CD1c-positive myeloid dendritic cell (primary cell): ENCODE results near the gene UMODL1.

ENCODE experiments used
- DNase-seq: peaks from one replicate; pipeline ENCODE4 v3.0.0-alpha.2; 2016; ENCODE audit errors: extremely low spot score

UMODL1 gene

GRCh38 chr21:42129300-42130266 is 58.5 kb downstream of the UMODL1 start:
- no peak for DNase-seq

- no peak for DNase-seq
These were observed 59.3 kb downstream of the UMODL1 start for GRCh38 chr21:42130441-42130840.

GRCh38 chr21:42132183-42132582 is 61.1 kb downstream of the UMODL1 start:
- DNase-seq, result no peak

- no peak for DNase-seq
These were observed 62.0 kb downstream of the UMODL1 start for GRCh38 chr21:42133131-42133530.

GRCh38 chr21:42135386-42136052 is 64.4 kb downstream of the UMODL1 start:
- no peak for DNase-seq

GRCh38 chr21:42137191-42137904 is 66.2 kb downstream of the UMODL1 start:
- DNase-seq, result no peak

GRCh38 chr21:42140196-42140934 is 69.2 kb downstream of the UMODL1 start:
- DNase-seq, result peak; percentile 49

- no peak for DNase-seq
These were observed 70.5 kb downstream of the UMODL1 start for GRCh38 chr21:42141643-42142042.

- DNase-seq, result no peak
These were observed 71.0 kb downstream of the UMODL1 start for GRCh38 chr21:42142141-42142540.

GRCh38 chr21:42142627-42143026 is 71.5 kb downstream of the UMODL1 start:
- DNase-seq, result no peak

- DNase-seq, result no peak
These were observed 72.0 kb downstream of the UMODL1 start for GRCh38 chr21:42143111-42143510.

GRCh38 chr21:42144221-42144620 is 73.1 kb downstream of the UMODL1 start:
- no peak for DNase-seq

- DNase-seq, result no peak
These were observed 73.8 kb downstream of the UMODL1 start for GRCh38 chr21:42144679-42145568.

- DNase-seq, result peak; percentile 82
These were observed 74.6 kb downstream of the UMODL1 start for GRCh38 chr21:42145569-42146272.

- DNase-seq, result no peak
These were observed 75.2 kb downstream of the UMODL1 start for GRCh38 chr21:42146273-42146805.

- no peak for DNase-seq
These were observed 75.7 kb downstream of the UMODL1 start for GRCh38 chr21:42146821-42147220.

- no peak for DNase-seq
These were observed 76.4 kb downstream of the UMODL1 start for GRCh38 chr21:42147386-42148020.

- no peak for DNase-seq
These were observed 77.0 kb downstream of the UMODL1 start for GRCh38 chr21:42148097-42148496.

- no peak for DNase-seq
These were observed 77.5 kb downstream of the UMODL1 start for GRCh38 chr21:42148584-42148983.
